AG09309 (cell line): Measurements from ENCODE around the gene NPTXR.

Source experiments
- DNase-seq: peaks from one replicate; pipeline ENCODE4 v3.0.0-alpha.2; 2010; ENCODE audit warnings: low read depth
- H3K4me3 ChIP-seq: 2 replicates; pipeline ENCODE4 v1.5.1; 2011; ENCODE audit warnings: mild to moderate bottlenecking, low read depth, low read length, moderate library complexity; ENCODE audit not compliant: control insufficient read depth
- CTCF ChIP-seq: IDR thresholded peaks from 2 replicates; pipeline ENCODE4 v1.5.1; 2011; ENCODE audit warnings: mild to moderate bottlenecking, low read depth, low read length, inconsistent platforms; ENCODE audit not compliant: insufficient read depth, control insufficient read depth; ENCODE audit errors: missing control alignments

NPTXR gene

GRCh38 chr22:38843657-38844314 is at the start of gene NPTXR:
Gene NPTXR (minus strand): TSS chr22:38844028.
- no peak for TF ChIP-seq CTCF
- no peak for DNase-seq
- no peak within 1 kb of the TSS; the same call in 1 of the 2 replicates for H3K4me3 ChIP-seq

GRCh38 chr22:38891256-38891655 is 47.4 kb upstream of the NPTXR start:
- no peak for TF ChIP-seq CTCF
- no peak for DNase-seq

GRCh38 chr22:38890377-38890776 is 46.5 kb upstream of the NPTXR start:
- H3K4me3 ChIP-seq, result no peak overlapping the region
- no peak for TF ChIP-seq CTCF
- DNase-seq, result no peak

More at GRCh38 chr22:38891256-38891655, 47.4 kb upstream of the NPTXR start:
- H3K4me3 ChIP-seq, result no peak overlapping the region

GRCh38 chr22:38886333-38886732 is 42.5 kb upstream of the NPTXR start:
- no peak for TF ChIP-seq CTCF

GRCh38 chr22:38882972-38883622 is 39.3 kb upstream of the NPTXR start:
- H3K4me3 ChIP-seq, result no peak overlapping the region
- no peak for DNase-seq
- TF ChIP-seq CTCF, result no peak

More at GRCh38 chr22:38886333-38886732, 42.5 kb upstream of the NPTXR start:
- no peak overlapping the region for H3K4me3 ChIP-seq
- DNase-seq, result no peak

- TF ChIP-seq CTCF, result no peak
- DNase-seq, result no peak
These were observed 38.4 kb upstream of the NPTXR start for GRCh38 chr22:38881997-38882879.

More at GRCh38 chr22:38881997-38882879, 38.4 kb upstream of the NPTXR start:
- H3K4me3 ChIP-seq, result no peak overlapping the region
